Panc1 (cell line): ENCODE data around the gene NAV1.

ENCODE experiments used
- CTCF ChIP-seq: fragments of 450-650 bp; IDR thresholded peaks from 2 replicates; pipeline ENCODE4 v1.5.1; 2017; ENCODE audit warnings: mild to moderate bottlenecking
- POLR2AphosphoS5 ChIP-seq: IDR thresholded peaks from 2 replicates; pipeline ENCODE4 v1.6.1; 2012; ENCODE audit warnings: mild to moderate bottlenecking, low read depth, low read length, moderate library complexity
- SIN3A ChIP-seq: IDR thresholded peaks from 2 replicates; pipeline ENCODE4 v1.6.1; 2012; ENCODE audit warnings: low read depth, mild to moderate bottlenecking, low read length, moderate library complexity, borderline replicate concordance; ENCODE audit not compliant: insufficient read depth

- TF ChIP-seq CTCF = no peak
- no peak for TF ChIP-seq POLR2AphosphoS5
- TF ChIP-seq SIN3A = no peak
Measured at GRCh38 chr1:201499795-201500669, 38.9 kb upstream of the NAV1 start.
